C4-2B (cell line): ENCODE data around the gene GAL.

Source experiments
- H3K27ac ChIP-seq: fragments of 450-650 bp; 2 replicates; pipeline ENCODE4 v1.5.1; 2017
- CTCF ChIP-seq: fragments of 450-650 bp; conservative IDR thresholded peaks from 2 replicates; pipeline ENCODE4 v1.5.1; 2017; ENCODE audit warnings: mild to moderate bottlenecking
- ZFX ChIP-seq: fragments of 450-650 bp; IDR thresholded peaks from 2 replicates; pipeline ENCODE4 v1.6.1; 2017

GAL gene

GRCh38 chr11:68669301-68670090, 14.8 kb upstream of the GAL start:
- H3K27ac ChIP-seq: no peak overlapping the region
- TF ChIP-seq ZFX (no peak), CTCF (no peak)

GRCh38 chr11:68670208-68670992, 13.9 kb upstream of the GAL start:
- no peak overlapping the region for H3K27ac ChIP-seq
- TF ChIP-seq ZFX (no peak), CTCF (no peak)

- H3K27ac ChIP-seq: no peak overlapping the region
- TF ChIP-seq CTCF: no peak
- TF ChIP-seq ZFX: no peak
Observed at GRCh38 chr11:68673306-68673945, 10.9 kb upstream of the GAL start.

DNA sequence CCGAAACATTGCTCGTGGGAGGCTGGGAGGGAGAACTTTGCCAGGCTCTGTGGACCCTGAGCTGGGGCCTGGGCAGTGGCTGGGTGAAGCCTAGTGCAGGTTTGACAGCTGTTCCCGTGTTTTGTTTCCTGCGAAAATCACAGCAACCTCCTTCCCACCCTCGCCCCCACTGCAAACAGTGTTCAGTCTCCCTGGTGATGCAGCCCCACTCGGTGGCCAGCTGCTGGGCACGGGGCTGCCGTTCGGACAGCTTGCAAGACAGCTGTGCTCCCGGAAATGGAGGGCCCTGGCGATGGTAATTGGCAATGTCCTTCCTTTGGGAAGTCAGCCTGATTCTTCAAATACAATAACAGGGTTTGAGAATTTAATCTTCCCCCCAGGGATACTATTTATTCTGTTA, 10.4 kb upstream of the GAL start:
- H3K27ac ChIP-seq: no peak overlapping the region
- TF ChIP-seq CTCF (no peak), ZFX (no peak)

DNA sequence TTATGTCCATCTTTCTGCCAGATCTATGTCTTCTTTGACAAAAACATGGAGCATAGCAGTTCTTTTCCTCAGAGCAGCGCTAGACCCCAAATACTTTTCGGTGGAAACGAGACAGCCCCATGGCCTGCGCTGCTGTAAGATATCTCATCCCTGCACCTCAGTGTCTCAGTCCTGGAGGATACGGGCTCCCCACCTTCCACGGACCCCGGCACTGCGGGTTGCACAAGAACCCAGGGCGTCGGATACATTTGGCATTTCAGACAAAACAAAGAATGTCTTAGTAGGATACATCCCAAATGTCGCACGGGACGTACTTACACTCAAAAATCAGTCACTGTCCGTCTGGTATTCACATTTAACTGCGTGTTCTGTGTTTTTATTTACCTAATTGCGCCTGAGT, 9.9 kb upstream of the GAL start:
- TF ChIP-seq ZFX (no peak), CTCF (no peak)
- no peak overlapping the region for H3K27ac ChIP-seq

DNA sequence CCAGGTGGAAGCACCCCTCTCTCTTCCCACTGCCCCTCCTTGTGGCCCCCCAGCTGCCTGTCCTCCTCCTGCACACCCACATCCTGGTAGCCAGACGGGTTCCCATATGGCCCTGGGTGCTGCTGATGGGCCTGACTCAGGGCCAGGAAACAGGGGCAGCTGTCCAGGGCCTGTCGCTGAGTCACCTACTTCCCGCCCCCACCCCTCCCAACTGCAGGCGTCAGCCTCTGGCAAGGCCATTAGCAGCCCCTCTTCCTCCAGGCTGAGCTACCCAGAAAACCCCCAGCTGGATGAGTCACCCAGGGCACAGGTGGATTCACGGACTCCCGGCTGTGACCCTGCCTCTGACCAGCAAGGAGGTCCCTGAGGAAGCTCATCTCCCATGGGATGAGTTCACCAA, 6.9 kb upstream of the GAL start:
- TF ChIP-seq ZFX (no peak), CTCF (no peak)
- H3K27ac ChIP-seq: no peak overlapping the region

GRCh38 chr11:68678031-68678441, 6.3 kb upstream of the GAL start:
- TF ChIP-seq CTCF (no peak), ZFX (no peak)
- H3K27ac ChIP-seq: no peak overlapping the region
